Left ventricle myocardium inferior (tissue), 1 donor: ENCODE results near the gene HIF1A. TPM values are rescaled to one million over a fixed set of nuclear protein-coding genes. Genes with fewer than 3 reads are reported as not detected.

Source experiments
- DNase-seq: peaks from one replicate; pipeline ENCODE4 v3.0.0-alpha.2; 2020
- H3K27ac ChIP-seq: fragments of 200-600 bp; replicated peaks from 2 replicates; pipeline ENCODE4 v1.8.0; 2021
- H3K27me3 ChIP-seq: fragments of 200-600 bp; 2 replicates; pipeline ENCODE4 v1.8.0; 2021; ENCODE audit warnings: low read depth
- H3K36me3 ChIP-seq: fragments of 200-600 bp; 2 replicates; pipeline ENCODE4 v1.8.0; 2021
- H3K4me1 ChIP-seq: fragments of 200-600 bp; 2 replicates; pipeline ENCODE4 v1.8.0; 2021
- H3K4me3 ChIP-seq: fragments of 200-600 bp; 2 replicates; pipeline ENCODE4 v1.8.0; 2021; ENCODE audit warnings: mild to moderate bottlenecking, moderate library complexity
- H3K9me3 ChIP-seq: fragments of 200-600 bp; replicated peaks from 2 replicates; pipeline ENCODE4 v1.8.0; 2021
- CTCF ChIP-seq: fragments of 200-600 bp; IDR thresholded peaks from 2 replicates; pipeline ENCODE4 v1.8.0; 2021; ENCODE audit warnings: antibody characterized with exemption, mild to moderate bottlenecking, borderline replicate concordance
- intact Hi-C: fragments of 100-400 bp; cut with micrococcal nuclease; formaldehyde crosslinking; loops from one replicate; pipeline ENCODE4 v1.11.0; 2022
- total RNA-seq: library from RNA; stranded (reverse); fragmentation: NEBNext Ultra II Directional; extraction: Animal tissue kit (Norgen Biotek cat#: 25700); gene quantifications from one replicate; pipeline ENCODE4 v1.2.1, GENCODE V29; 2021
- donor health status: DM: no; HTN: yes; CAD: no; lungs with severe emphysema.

The HIF1A gene
- total RNA-seq, 1 donor from 2014 or later: 49.4 TPM

GRCh38 chr14:61730756-61731373 is 35.6 kb downstream of the HIF1A start:
- H3K4me3 ChIP-seq: no peak overlapping the region
- DNase-seq: no peak
- H3K9me3 ChIP-seq: no peaks in the 10 kb centered on the region
- H3K27ac ChIP-seq: peak overlapping the region; percentile 45
- peak; percentile 64 for TF ChIP-seq CTCF
- H3K36me3 ChIP-seq: peaks cover 63% of the 10 kb centered on the region
- peaks cover 39% of the 10 kb centered on the region for H3K4me1 ChIP-seq
- H3K27me3 ChIP-seq: no peaks in the 10 kb centered on the region
- intact Hi-C loops: loop anchor here (5.0 kb wide), 1 partner anchor 269 kb away; no protein-coding TSS in a partner anchor

GRCh38 chr14:61733972-61734371 is 38.7 kb downstream of the HIF1A start:
- no peak for DNase-seq
- TF ChIP-seq CTCF: no peak
- intact Hi-C loops: loop anchor here (5.0 kb wide), 1 partner anchor 272 kb away; no protein-coding TSS in a partner anchor
- no peaks in the 10 kb centered on the region for H3K27me3 ChIP-seq
- H3K4me1 ChIP-seq: peaks cover 45% of the 10 kb centered on the region
- peaks cover 66% of the 10 kb centered on the region for H3K36me3 ChIP-seq
- no peak overlapping the region for H3K4me3 ChIP-seq
- no peak overlapping the region for H3K27ac ChIP-seq
- H3K9me3 ChIP-seq: no peaks in the 10 kb centered on the region

- H3K36me3 ChIP-seq: peaks cover 92% of the 10 kb centered on the region
- TF ChIP-seq CTCF: no peak
- peaks cover 39% of the 10 kb centered on the region for H3K4me1 ChIP-seq
- H3K27me3 ChIP-seq: no peaks in the 10 kb centered on the region
- no peaks in the 10 kb centered on the region for H3K9me3 ChIP-seq
- H3K4me3 ChIP-seq: no peak overlapping the region
- intact Hi-C loops: no loop called here
- DNase-seq: no peak
- H3K27ac ChIP-seq: peak overlapping the region; percentile 28
Measured at GRCh38 chr14:61736751-61737150, 41.4 kb downstream of the HIF1A start.

- Histone ChIP-seq H3K9me3 (no peaks in the 10 kb centered on the region), H3K4me3 (no peak overlapping the region), H3K4me1 (peaks cover 37% of the 10 kb centered on the region), H3K27me3 (no peaks in the 10 kb centered on the region), H3K27ac (peak overlapping the region; percentile 61), H3K36me3 (peaks cover 95% of the 10 kb centered on the region)
- TF ChIP-seq CTCF: no peak
- intact Hi-C loops: no loop called here
- no peak for DNase-seq
Measured at GRCh38 chr14:61737915-61738314, 42.6 kb downstream of the HIF1A start.

GRCh38 chr14:61739133-61739532 is 43.8 kb downstream of the HIF1A start:
- Histone ChIP-seq H3K4me1 (peaks cover 42% of the 10 kb centered on the region), H3K27ac (peak overlapping the region; percentile 61), H3K4me3 (peak overlapping the region; percentile 1), H3K9me3 (no peaks in the 10 kb centered on the region), H3K27me3 (no peaks in the 10 kb centered on the region), H3K36me3 (peaks cover 95% of the 10 kb centered on the region)
- intact Hi-C loops: no loop called here
- no peak for TF ChIP-seq CTCF
- no peak for DNase-seq
